Adipose tissue (tissue), 3 donors: ENCODE measurements around the gene MATR3. TPM values are rescaled to one million over a fixed set of nuclear protein-coding genes. Genes with fewer than 3 reads are reported as not detected.
A peak's percentile ranks its signal among the peaks of the same experiment; 100 is the strongest.
"Not testable (repeated sequence)": the region's sequence is repeated elsewhere in the genome, so short reads cannot be mapped to it uniquely, and the experiment has no call there.

Source experiments
- H3K27ac ChIP-seq: one replicate; pipeline ENCODE4 v1.5.1; 2013; ENCODE audit warnings: low read depth, low read length
- WGBS, 3 donors: extraction: QIAGEN DNeasy Blood & Tissue Kit; methylation state at CpG; one replicate each; pipeline ENCODE4 v1.1.7; 2013; 5-methylcytosine and 5-hydroxymethylcytosine counted together
- polyA plus RNA-seq, 3 donors: library from polyadenylated mRNA; stranded (reverse); fragments of 200-250 nt; gene quantifications; one replicate each; pipeline ENCODE4 v1.2.3, GENCODE V29; 2013
- donor health status: healthy with polysubstance abuse.
- donor health status: Bipolar disorder and iron deficiency.
- donor health status: healthy.

Gene MATR3
- polyA plus RNA-seq, 3 donors, result 56.7 to 114 (median 101) TPM

DNA sequence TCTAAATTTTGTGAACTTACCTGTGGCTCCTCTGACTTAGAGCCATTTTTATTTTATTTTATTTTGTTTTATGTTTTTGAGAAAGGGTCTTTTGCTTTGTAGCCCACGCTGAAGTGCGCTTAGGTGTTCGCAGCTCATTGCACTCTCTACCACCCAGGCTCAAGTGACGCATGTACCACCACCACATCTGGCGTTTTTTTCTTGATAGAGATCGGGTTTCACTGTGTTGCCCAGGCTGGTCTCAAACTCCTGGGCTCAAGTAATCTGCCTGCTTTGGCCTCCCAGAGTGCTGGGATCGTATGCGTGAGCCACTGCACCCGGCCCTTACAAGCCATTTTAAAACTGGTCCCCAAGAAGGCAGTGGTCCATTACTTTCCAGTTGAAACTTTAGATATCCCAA lies 18.5 kb downstream of the MATR3 start:
- no peak overlapping the region for H3K27ac ChIP-seq
- WGBS, 3 donors, result 90 to 92% (median 90%) methylated on average over 9 of the region's 9 CpGs

DNA sequence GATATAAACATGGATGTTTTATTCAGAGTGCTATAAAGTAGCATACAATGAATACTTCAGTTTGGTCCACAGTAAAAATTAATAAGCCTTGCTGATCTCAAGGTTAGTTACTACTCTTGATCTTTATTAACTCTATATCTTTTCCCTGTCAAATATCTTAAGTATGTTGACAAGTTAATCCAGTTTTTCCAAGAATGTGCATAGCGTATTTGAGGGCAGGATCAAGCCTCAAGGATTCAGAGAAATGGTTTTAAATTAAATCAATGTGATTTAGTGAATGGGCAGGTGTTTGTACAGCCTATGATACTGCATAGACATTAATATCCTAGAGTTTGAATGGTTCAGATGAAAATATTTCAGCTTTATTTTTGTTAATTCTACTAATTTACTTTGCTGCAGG lies 20.7 kb downstream of the MATR3 start:
- 35 to 93% (median 87%) methylated on average over 1 of the region's 1 CpG for WGBS, 3 donors
- no peak overlapping the region for H3K27ac ChIP-seq

DNA sequence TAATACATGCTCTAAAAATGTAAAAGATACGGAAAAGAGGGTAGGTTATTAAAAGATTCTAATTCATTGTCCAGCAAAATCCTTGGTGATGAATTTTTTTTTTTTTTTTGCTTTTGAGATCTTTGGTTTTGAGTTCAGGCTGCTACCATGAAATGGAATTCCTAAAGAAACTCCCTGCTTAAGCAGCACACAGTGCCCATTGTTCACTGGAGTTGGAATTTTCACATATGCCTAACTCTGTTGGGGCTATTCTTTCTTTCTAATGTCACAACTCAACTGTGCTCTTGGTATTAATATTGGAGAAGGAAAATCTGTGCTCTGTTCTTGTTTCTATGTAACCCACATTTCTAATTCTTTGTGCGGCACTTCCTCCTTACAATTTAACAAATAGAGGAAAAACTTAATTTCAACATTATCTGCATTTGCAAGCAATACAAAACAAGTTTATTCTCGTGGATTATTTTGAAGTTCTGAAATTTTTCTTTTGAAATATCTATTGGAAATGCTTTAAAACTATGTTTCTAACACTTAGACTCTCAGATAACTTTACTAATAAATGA lies 21.6 kb downstream of the MATR3 start:
- 70 to 77% (median 70%) methylated on average over 3 of the region's 3 CpGs for WGBS, 3 donors
- H3K27ac ChIP-seq, result no peak overlapping the region

DNA sequence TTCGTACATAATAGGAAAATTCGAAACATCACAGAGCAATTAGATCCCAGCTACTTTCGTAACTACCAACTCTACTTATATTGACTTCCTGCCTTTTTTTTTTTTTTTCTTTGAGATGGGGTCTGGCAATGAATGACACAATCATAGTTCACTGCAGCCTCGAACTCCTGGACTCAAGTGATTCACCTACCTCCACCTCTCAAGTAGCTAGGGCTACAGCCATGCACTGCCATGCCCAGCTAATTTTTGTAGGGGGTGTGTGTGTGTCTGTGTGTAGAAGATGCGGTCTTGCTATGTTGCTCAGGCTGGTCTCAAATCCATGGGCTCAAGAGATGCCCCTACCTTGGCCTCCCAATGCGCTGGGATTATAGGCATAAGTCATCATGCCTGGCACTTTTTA lies 42.3 kb downstream of the MATR3 start:
- 57 to 69% (median 63%) methylated on average over 6 of the region's 6 CpGs for WGBS, 3 donors
- no peak overlapping the region for H3K27ac ChIP-seq

DNA sequence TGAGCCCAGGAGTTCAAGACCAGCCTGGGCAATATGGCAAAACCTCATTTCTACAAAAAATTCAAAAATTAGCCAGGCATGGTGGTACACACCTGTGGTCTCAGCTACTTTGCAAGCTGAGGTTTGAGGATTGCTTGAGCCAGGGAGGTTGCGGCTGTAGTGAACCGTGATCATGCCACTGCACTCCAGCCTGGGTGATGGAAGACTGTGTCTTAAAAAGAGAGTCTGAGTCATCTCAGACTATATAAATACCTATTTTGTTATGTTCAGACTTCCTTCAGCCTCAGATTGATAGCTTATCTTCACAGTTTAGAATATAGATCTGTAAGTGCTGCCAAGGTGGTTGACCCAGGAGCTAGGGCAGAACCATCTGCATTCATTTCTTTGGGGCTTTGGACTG lies 46.5 kb downstream of the MATR3 start:
- H3K27ac ChIP-seq, result no peak overlapping the region
- WGBS, 3 donors, result 86 to 94% (median 90%) methylated on average over 2 of the region's 2 CpGs

DNA sequence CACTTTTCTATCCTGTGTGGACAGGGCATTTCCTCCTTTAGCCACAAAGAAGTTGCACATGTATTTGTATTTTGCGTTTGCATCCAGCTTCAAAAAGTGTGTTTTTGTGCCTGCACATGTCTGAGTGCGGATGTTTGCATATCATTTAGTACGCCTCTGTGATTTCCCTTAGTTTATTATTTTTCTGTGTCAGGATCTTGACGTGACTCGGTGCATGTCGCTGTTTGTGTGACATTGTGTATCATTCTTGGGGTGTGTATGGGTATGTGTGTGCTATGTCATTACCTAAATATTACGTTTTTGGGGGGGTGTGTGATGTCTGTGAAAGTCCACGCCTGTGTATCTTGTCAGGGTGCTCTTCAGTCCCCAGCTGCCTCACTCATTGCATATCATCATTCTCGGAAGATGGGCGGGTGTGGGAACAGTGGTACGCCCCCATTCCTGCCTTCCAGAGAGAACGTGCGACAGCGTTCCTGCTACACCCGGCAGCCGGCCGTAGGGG lies 47.7 kb downstream of the MATR3 start:
- H3K27ac ChIP-seq, result no peak overlapping the region
- 2 to 5% (median 2%) methylated on average over 17 of the region's 17 CpGs for WGBS, 3 donors

DNA sequence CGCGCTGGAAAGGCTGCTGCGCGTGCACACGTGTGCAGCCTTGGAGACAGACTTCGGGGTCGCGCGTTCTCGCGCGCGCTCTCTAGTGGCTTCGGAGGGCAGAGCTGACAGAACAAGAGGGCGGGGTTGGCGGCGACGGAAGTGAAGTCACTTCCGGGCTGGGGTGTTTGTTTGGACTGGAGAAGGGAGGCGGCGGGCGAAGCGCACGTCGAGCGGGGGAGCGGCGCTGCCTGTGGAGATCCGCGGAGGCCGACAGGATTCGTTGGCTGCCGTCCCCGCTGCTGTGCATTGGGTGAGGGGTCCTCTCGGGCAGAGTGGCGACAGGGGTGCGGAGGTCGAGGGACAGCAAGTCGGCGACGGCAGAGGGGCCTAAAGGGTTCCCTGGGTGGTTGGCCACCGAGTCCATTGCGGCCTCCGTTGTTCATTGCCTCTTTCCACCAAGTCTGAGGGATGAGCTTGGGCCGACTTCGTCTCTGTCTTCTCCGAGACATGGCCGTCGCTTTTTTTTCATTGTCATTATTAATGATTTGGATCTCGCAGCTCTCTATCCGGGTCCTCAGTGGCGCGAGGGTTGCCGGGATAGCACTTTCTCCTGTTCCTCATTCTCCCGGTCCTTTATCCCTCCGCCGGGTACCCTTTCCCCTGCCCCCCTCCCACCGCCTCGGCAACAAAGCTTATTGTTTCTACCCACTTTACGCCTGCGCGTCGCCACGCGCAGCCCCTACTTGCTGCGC lies 48.3 kb downstream of the MATR3 start, which contains the start of gene PAIP2:
Gene PAIP2, plus strand, starts transcription at position 166 of the 734 bp plus-strand sequence. CDS start 21,931 bp downstream, outside the sequence.
- H3K27ac ChIP-seq, result peak within 1 kb of the TSS; percentile 89
- WGBS, 3 donors, result 0 to 1% (median 0%) methylated on average over 66 of the region's 66 CpGs

DNA sequence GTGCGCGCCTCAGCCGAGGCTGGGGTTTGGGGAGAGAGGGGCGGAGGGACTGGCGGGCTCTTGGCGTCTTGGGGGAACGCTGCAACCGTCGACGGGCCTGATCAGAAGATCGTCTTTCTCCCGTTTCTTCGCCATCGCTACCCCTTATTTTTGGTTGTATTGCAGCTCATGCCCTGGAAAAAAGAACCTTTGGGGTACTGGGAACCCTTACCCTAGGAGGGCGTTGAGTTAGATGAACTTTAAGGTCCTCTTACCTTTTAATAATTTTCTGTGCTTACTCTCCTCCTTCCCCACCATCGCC lies 48.8 kb downstream of the MATR3 start:
- peak overlapping the region; percentile 89 for H3K27ac ChIP-seq
- WGBS, 3 donors, result 0 to 2% (median 1%) methylated on average over 16 of the region's 16 CpGs

DNA sequence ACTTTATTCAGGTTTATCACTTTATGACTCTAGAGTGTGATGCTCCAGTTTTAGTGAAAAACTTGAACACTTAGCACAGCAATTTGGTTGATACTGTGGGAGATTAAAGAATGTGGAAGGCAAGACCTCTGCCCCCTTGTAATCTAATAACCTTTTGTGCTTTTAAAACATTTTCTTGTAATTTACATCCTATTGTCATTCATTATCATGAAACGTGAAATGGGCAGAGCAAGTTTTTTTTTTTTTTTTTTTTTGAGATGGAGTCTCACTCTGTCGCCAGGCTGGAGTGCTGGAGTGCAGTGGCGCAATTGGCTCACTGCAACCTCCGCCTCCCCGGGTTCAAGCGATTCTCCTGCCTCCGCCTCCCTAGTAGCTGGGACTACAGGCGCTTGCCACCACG lies 49.9 kb downstream of the MATR3 start:
- 81 to 84% (median 81%) methylated on average over 9 of the region's 9 CpGs for WGBS, 3 donors
- no peak overlapping the region for H3K27ac ChIP-seq

DNA sequence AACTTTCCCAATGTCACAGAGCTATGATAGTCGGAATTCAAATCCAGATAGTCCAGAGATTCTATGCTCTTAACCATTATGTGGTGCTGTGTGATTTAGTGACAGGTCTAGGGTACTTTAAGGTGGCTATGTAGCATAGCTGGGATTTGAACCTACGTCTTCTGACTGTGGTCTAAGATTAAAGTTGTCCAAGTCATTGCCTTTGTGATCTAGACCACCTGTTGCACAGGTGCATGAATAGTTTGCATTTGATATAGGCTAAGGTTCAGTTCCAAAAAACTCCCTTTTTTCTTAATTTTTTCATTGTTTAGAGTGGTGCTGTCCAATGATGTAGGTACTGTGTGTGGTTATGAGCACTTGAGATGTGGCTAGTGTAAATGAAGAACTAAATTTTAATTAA lies 50.6 kb downstream of the MATR3 start:
- WGBS, 3 donors, result 33 to 88% (median 85%) methylated on average over 2 of the region's 2 CpGs
- no peak overlapping the region for H3K27ac ChIP-seq

DNA sequence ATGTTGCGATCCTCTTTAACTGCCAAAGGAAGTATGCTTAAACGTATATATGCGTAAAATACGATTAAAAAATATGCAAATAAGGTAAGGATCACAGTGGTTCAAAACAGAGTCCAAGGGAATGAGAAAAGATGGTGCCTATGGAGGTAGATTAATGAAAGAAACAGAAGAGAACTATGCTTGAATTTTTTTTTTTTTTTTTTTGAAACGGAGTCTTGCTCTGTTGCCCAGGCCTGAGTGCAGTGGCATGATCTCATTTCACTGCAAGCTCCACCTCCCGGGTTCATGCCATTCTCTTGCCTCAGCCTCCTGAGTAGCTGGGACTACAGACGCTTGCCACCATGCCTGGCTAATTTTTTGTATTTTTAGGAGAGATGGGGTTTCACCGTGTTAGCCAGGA lies 51.9 kb downstream of the MATR3 start:
- 94 to 97% (median 94%) methylated on average over 8 of the region's 8 CpGs for WGBS, 3 donors
- not testable (repeated sequence) for H3K27ac ChIP-seq

DNA sequence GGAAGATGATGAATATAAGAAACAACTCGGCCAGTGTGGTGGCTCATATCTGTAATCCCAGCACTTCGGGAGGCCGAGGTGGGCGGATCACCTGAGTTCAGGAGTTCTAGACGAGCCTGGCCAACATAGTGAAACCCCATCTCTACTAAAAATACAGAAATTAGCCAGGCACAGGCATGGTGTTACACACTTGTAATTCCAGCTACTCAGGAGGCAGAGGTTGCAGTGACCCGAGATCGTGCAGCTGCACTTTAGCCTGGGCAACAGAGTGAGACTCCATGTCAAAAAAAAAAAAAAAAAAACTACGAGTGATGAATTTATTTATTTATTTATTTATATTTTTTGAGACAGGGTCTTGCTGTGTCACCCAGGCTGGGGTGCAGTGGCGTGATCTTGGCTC lies 54.3 kb downstream of the MATR3 start:
- H3K27ac ChIP-seq, result not testable (repeated sequence)
- 94 to 95% (median 94%) methylated on average over 9 of the region's 9 CpGs for WGBS, 3 donors

DNA sequence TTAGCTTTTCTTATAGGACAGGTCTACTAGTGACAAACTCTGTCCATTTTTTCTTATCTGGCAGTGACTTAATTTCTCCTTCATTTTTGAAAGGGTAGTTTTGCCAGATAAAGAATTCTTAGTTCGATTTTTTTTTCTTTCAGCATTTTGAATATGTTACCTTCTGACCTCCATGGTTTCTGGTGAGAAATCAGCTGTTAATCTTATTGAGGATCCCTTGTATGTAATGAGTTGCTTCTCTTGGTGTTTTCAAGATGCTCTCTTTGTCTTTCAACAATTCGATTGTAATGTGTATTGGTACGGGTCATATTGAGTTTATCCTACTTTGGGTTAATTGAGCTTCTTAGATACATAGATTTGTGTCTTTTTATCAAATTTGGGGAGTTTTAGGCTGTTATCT lies 60.6 kb downstream of the MATR3 start:
- 92 to 97% (median 94%) methylated on average over 3 of the region's 3 CpGs for WGBS, 3 donors

DNA sequence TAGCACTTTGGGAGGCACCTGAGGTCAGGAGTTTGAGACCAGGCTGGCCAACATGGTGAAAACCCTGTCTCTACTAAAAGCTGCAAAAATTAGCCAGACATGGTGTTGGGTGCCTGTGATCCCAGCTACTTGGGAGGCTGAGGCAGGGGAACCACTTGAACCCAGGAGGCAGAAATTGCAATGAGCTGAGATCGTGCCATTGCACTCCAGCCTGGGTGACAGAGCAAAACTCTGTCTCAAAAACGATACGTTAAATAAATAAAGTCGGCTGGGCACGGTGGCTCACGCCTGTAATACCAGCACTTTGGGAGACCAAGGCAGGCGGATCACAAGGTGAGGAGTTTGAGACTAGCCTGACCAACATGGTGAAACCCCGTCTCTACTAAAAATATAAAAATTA lies 62.4 kb downstream of the MATR3 start:
- H3K27ac ChIP-seq, result not testable (repeated sequence)
- 94 to 95% (median 95%) methylated on average over 8 of the region's 8 CpGs for WGBS, 3 donors

More for the DNA sequence above, 60.6 kb downstream of the MATR3 start:
- no peak overlapping the region for H3K27ac ChIP-seq

DNA sequence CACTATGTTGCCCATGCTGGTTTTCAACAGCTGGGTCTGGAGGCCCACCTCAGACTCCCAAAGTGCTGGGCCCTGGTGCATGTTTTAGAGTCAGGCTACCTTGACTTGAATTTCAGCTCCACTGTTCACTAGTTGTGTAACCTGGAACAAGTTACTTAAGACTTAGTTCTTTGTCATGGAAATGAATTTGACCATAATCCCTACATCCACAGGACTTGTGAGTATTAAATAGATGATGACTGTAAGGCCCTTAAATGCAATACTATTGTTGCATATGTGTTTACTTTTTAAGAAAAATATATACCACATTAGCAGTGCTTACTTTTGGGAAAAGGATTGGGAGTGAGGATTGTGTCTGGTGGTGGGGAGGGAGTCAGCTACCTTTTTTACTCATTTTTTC lies 64.5 kb downstream of the MATR3 start:
- no peak overlapping the region for H3K27ac ChIP-seq

DNA sequence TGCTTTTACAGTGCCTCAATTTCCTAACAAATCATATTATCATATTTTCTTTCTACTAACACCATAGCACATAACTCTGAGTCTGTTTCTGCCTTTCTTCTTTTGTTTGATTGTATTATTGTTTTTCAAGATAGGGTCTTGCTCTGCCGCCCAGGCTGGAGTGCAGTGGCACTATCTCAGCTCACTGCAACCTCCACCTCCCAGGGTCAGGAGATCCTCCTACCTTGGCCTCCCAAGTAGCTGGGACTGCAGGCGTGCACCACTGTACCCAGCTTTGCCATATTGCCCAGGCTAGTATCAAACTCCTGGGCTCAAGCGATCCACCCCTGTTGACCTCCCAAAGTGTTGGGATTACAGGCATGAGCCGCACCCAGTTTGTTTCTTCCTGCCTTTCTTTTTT lies 66.8 kb downstream of the MATR3 start:
- 97 to 100% (median 98%) methylated on average over 4 of the region's 4 CpGs for WGBS, 3 donors
- H3K27ac ChIP-seq, result no peak overlapping the region

DNA sequence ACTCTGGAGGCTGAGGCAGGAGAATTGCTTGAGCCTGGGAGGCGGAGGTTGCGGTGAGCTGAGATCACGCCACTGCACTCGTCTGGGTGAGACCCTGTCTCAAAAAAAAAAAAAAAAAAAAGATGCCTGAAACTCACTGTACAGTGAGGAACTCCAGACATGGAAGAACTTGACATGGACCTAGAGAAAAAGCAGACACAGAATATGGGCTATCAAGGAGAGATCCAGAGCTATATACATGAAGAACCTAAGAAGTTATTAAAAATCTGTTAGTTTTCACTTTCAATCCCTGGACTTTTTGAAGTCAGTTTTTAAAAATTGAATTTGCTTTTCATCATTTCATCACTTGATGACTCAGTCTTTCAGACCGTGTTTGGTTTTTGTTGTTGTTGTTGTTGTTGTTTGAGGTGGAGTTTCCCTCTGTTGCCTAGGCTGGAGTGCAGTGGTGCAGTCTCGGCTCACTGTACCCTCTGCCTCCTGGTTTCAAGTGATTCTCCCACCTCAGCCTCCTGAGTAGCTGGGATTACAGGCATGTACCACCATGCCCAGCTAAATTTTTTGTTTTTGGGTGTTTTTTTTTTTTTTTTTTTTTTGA lies 68.4 kb downstream of the MATR3 start:
- WGBS, 3 donors, result 81 to 88% (median 85%) methylated on average over 6 of the region's 6 CpGs
- no peak overlapping the region for H3K27ac ChIP-seq

DNA sequence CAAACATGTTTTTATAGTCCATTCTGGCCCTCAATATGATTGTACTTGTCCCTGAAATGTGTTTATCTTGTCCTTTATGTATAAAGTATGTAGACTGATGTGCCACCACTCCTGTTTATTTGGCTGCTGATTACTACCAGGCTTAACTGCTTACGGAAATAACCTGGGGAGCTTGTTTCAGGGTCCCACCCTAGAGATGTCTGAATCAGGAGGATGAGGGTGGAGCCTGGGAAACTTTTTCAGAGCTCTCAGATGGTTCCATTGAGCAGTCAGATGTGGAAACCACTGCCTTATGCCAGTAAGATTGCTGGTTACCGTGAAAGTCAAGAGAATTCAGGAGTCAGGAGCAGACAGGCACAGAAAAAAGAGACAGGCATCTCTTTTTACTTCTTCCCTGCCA lies 70.4 kb downstream of the MATR3 start:
- no peak overlapping the region for H3K27ac ChIP-seq
- WGBS, 3 donors, result 57 to 77% (median 70%) methylated on average over 2 of the region's 2 CpGs

DNA sequence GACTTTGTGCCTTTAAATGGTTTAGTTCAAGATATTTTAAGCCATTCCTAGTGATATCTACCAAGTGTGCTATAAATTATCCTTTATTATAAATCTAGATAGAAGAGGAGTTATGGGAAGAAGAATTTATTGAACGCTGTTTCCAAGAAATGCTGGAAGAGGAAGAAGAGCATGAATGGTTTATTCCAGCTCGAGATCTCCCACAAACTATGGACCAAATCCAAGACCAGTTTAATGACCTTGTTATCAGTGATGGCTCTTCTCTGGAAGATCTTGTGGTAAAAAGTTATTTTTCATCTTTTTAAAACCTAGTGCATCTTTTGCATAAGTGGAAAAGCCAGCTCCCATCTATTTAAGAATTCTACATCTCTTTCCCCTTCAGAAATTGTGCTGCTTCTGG lies 70.9 kb downstream of the MATR3 start:
- WGBS, 3 donors, result 69 to 74% (median 69%) methylated on average over 2 of the region's 2 CpGs

DNA sequence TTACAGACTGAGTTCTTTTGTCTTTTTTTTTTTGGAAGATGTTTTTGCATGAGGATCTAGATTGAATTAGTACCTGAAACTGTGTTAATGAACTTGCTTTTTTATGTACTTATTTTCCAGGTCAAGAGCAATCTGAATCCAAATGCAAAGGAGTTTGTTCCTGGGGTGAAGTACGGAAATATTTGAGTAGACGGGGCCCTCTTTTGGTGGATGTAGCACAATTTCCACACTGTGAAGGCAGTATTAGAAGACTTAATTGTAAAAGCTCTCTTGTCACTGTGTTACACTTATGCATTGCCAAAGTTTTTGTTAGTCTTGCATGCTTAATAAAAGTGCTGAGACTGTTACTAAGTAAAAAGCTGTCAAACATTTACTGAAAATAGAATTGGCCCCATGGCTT lies 75.1 kb downstream of the MATR3 start:
- 75 to 84% (median 75%) methylated on average over 2 of the region's 2 CpGs for WGBS, 3 donors
- H3K27ac ChIP-seq, result no peak overlapping the region

More for the DNA sequence above, 70.9 kb downstream of the MATR3 start:
- no peak overlapping the region for H3K27ac ChIP-seq
